ENCODE results near the gene MLXIP. TPM values are rescaled to one million over a fixed set of nuclear protein-coding genes. Genes with fewer than 3 reads are reported as not detected.

MLXIP gene
- total and polyA plus RNA-seq, 9 of the 15 experiments (the other 6 are each of a cell fraction or from before 2014, with no cell fraction given), result 2.2 to 66.3 (median 18.1) TPM

DNA sequence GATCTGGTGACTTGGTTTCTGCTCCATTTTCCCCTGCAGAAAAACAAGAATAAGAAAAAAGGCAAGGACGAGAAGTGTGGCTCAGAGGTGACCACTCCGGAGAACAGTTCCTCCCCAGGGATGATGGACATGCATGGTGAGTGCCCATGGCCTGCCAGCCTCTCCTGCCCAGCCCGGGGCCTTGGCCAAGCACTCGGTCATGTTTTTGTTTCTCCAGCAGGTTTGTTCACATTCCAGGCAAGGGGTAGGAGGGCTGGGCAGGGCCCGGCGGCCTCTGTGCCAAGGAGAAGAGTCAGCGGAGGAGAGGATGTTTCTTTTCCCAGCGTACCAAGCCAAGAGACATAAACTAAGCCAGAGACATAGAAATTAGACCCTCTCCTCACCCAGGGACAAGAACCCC is 43.3 kb upstream of the MLXIP start:
- H3K79me2 ChIP-seq (ENCODE audit: control insufficient read depth, insufficient read depth, low read length), result peaks cover 22% of the 10 kb centered on the region

GRCh38 chr12:122036153-122036552 is 42.4 kb upstream of the MLXIP start:
- DNase-seq (ENCODE audit: extremely low read depth in 1 of 4, low spot score in 3 of 4), result no peak
- in situ Hi-C loops (cut with MboI) (no loop called here), intact Hi-C loops (cut with micrococcal nuclease) (no loop called here)
- H3K79me2 ChIP-seq (ENCODE audit: control insufficient read depth, insufficient read depth, low read length), result peaks cover 17% of the 10 kb centered on the region
- H3K9ac ChIP-seq (ENCODE audit: insufficient read depth in 1 of 2, low read depth in 2 of 2, low read length in 2 of 2), result no peak overlapping the region
- H3K36me3 ChIP-seq (ENCODE audit: control insufficient read depth, insufficient read depth, low read length), result peaks cover 55% of the 10 kb centered on the region; the same call in 1 of the 3 replicates
- no peak overlapping the region for H3K4me2 ChIP-seq (ENCODE audit: insufficient read depth, low read length)
- WGBS (ENCODE audit: insufficient coverage, low coverage, missing lambda C conversion rate), result 93% methylated on average over 6 of the region's 6 CpGs
- H3K9me1 ChIP-seq (ENCODE audit: control insufficient read depth, insufficient read depth, low read length), result no peaks in the 10 kb centered on the region
- ChIA-PET POLR2A (no interaction called here), CTCF (ENCODE audit: low intra/inter-chr PET ratio) (no interaction called here)
- BruUV-seq (replicated peaks), result no TSS peak
- FAIRE-seq, result no peak
- no peak overlapping the region for H3K27ac ChIP-seq (ENCODE audit: extremely low read depth, low read depth, low read length)
- TF ChIP-seq ZNF121 (CRISPR knock-in tag; conservative IDR thresholded peaks at IDR 0.05) (0 out of 2 replicates have a peak, but pooled peaks have one; percentile 34), NR2F6 (CRISPR knock-in tag; IDR thresholded peaks at IDR 0.05) (no peak)
- no peaks in the 10 kb centered on the region for H3K27me3 ChIP-seq (ENCODE audit: control insufficient read depth in 2 of 2, insufficient read depth in 2 of 2, low read length in 2 of 2)
- no peak overlapping the region for H3K4me3 ChIP-seq
- H3K9me3 ChIP-seq (replicated peaks; ENCODE audit: control insufficient read depth, insufficient read depth, low read depth, low read length), result no peaks in the 10 kb centered on the region
- no peak overlapping the region for H2AFZ ChIP-seq (ENCODE audit: low read depth, low read length)
- H4K20me1 ChIP-seq (replicated peaks; ENCODE audit: control insufficient read depth, insufficient read depth, low read length), result no peaks in the 10 kb centered on the region
- peaks cover 0 to 2% of the 10 kb centered on the region in 2 experiments; a peak in 1 of 5 replicates for H3K4me1 ChIP-seq (replicated peaks in 1 of 2; ENCODE audit: control insufficient read depth in 2 of 2, insufficient read depth in 2 of 2, low read length in 2 of 2)
- no peak for ATAC-seq

More for the DNA sequence above, 43.3 kb upstream of the MLXIP start:
- Histone ChIP-seq H3K4me3 (no peak overlapping the region), H2AFZ (ENCODE audit: low read depth, low read length) (no peak overlapping the region), H3K9ac (ENCODE audit: insufficient read depth in 1 of 2, low read depth in 2 of 2, low read length in 2 of 2) (no peak overlapping the region), H3K9me3 (replicated peaks; ENCODE audit: control insufficient read depth, insufficient read depth, low read depth, low read length) (no peaks in the 10 kb centered on the region), H3K36me3 (ENCODE audit: control insufficient read depth, insufficient read depth, low read length) (peaks cover 49% of the 10 kb centered on the region; the same call in 1 of the 3 replicates), H3K4me2 (ENCODE audit: insufficient read depth, low read length) (no peak overlapping the region), H3K27me3 (ENCODE audit: control insufficient read depth in 2 of 2, insufficient read depth in 2 of 2, low read length in 2 of 2) (no peaks in the 10 kb centered on the region), H4K20me1 (replicated peaks; ENCODE audit: control insufficient read depth, insufficient read depth, low read length) (no peaks in the 10 kb centered on the region), H3K27ac (ENCODE audit: extremely low read depth, low read depth, low read length) (no peak overlapping the region), H3K9me1 (ENCODE audit: control insufficient read depth, insufficient read depth, low read length) (peaks cover 4% of the 10 kb centered on the region), H3K4me1 (replicated peaks in 1 of 2; ENCODE audit: control insufficient read depth in 2 of 2, insufficient read depth in 2 of 2, low read length in 2 of 2) (peaks cover 0 to 9% of the 10 kb centered on the region in 2 experiments; a peak in 1 of 5 replicates)
- in situ Hi-C loops (cut with MboI), result no loop called here
- no peak for TF ChIP-seq CBX2 (IDR thresholded peaks at IDR 0.05; ENCODE audit: insufficient read depth, low read length, poor library complexity, severe bottlenecking)
- no peak for TF ChIP-seq PURB (CRISPR knock-in tag; IDR thresholded peaks at IDR 0.05; ENCODE audit: low read depth)
- no peak for TF ChIP-seq FOXJ2 (tag; IDR thresholded peaks at IDR 0.05)
- no peak for TF ChIP-seq KHSRP (IDR thresholded peaks at IDR 0.05)
- TF ChIP-seq, protein P1, sequence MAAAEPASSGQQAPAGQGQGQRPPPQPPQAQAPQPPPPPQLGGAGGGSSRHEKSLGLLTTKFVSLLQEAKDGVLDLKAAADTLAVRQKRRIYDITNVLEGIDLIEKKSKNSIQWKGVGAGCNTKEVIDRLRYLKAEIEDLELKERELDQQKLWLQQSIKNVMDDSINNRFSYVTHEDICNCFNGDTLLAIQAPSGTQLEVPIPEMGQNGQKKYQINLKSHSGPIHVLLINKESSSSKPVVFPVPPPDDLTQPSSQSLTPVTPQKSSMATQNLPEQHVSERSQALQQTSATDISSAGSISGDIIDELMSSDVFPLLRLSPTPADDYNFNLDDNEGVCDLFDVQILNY (CRISPR knock-in tag; IDR thresholded peaks at IDR 0.05), result no peak
- no peak for TF ChIP-seq TAF7 (tag; IDR thresholded peaks at IDR 0.05)
- no peak for TF ChIP-seq ZNF57 (CRISPR knock-in tag; IDR thresholded peaks at IDR 0.05)
- TF ChIP-seq PHB2 (IDR thresholded peaks at IDR 0.05; ENCODE audit: low read depth), result no peak
- no peak for TF ChIP-seq SETDB1 (IDR thresholded peaks at IDR 0.05; ENCODE audit: low read length)
- no peak for TF ChIP-seq SMAD2 (IDR thresholded peaks at IDR 0.05; ENCODE audit: low read depth, low read length)
- no peak for TF ChIP-seq SIX5 (IDR thresholded peaks at IDR 0.05; ENCODE audit: borderline replicate concordance in 1 of 2, insufficient read depth in 1 of 2, low read depth in 1 of 2, low read length in 2 of 2)
- no peak for TF ChIP-seq ZNF707 (CRISPR knock-in tag; conservative IDR thresholded peaks at IDR 0.05)
- BruUV-seq (replicated peaks), result no TSS peak
- ChIA-PET CTCF (ENCODE audit: low intra/inter-chr PET ratio) (no interaction called here), POLR2A (no interaction called here)
- no peak for FAIRE-seq
- DNase-seq (ENCODE audit: extremely low read depth in 1 of 4, low spot score in 3 of 4), result no peak
- WGBS (ENCODE audit: insufficient coverage, low coverage, missing lambda C conversion rate), result 93% methylated on average over 8 of the region's 8 CpGs
- intact Hi-C loops (cut with micrococcal nuclease), result no loop called here
- ATAC-seq, result no peak

Data from K562 (cell line).